ENCODE measurements around the gene TUBB1. TPM values are rescaled to one million over a fixed set of nuclear protein-coding genes. Genes with fewer than 3 reads are reported as not detected.
A peak's percentile ranks its signal among the peaks of the same experiment; 100 is the strongest.

The TUBB1 gene
- total RNA-seq, 1 experiment from 2014 or later = 0.35 TPM

- no peaks in the 10 kb centered on the region for H3K9me2 ChIP-seq (ENCODE audit: insufficient read depth)
- H3F3A ChIP-seq (ENCODE audit: insufficient read depth, low read depth) = no peaks in the 10 kb centered on the region
- peak within 1 kb of the TSS; percentile 99 for H2AFZ ChIP-seq
- TSS peak; percentile 96 for BruUV-seq (replicated peaks)
- peaks cover 4% of the 10 kb centered on the region; the same call in 1 of the 2 replicates for H3K36me3 ChIP-seq (ENCODE audit: low read depth)
- H4K20me1 ChIP-seq (ENCODE audit: insufficient read depth) = peaks cover 22% of the 10 kb centered on the region
- intact Hi-C loops (cut with micrococcal nuclease; ENCODE audit: unreplicated experiment) = loop anchor here (1.0 to 5.0 kb wide), 2 partner anchors 51 to 90 kb away; partner anchors contain the start of gene ATP5F1E
- peak within 1 kb of the TSS; percentile 27; the same call in 1 of the 2 replicates for H3K27ac ChIP-seq
- H3K79me2 ChIP-seq (ENCODE audit: low read depth) = peaks cover 46% of the 10 kb centered on the region
- peak within 1 kb of the TSS; percentile 89 for H3K4me2 ChIP-seq
- no peaks in the 10 kb centered on the region for H3K9me3 ChIP-seq (ENCODE audit: insufficient read depth, low read depth)
- peaks cover 13% of the 10 kb centered on the region for H3K4me1 ChIP-seq (replicated peaks; ENCODE audit: insufficient read depth)
- TF ChIP-seq CTCF (conservative IDR thresholded peaks at IDR 0.05) (no peak), EZH2 (IDR thresholded peaks at IDR 0.05; ENCODE audit: low read depth) (no peak)
- ChIA-PET POLR2A (ENCODE audit: unreplicated experiment) (interaction anchor here (0.5 to 0.7 kb wide), 2 partner anchors 15 to 585 kb away, joined by 3 to 4 read pairs; no protein-coding TSS in a partner anchor), CTCF (interaction anchor here (0.6 to 0.7 kb wide), 2 partner anchors 216 to 876 kb away, joined by 3 to 9 read pairs; no protein-coding TSS in a partner anchor)
- DNase-seq = peak; percentile 66 to 93
- H3K4me3 ChIP-seq = peak within 1 kb of the TSS; percentile 100
- no peaks in the 10 kb centered on the region for H3K27me3 ChIP-seq (ENCODE audit: insufficient read depth, low read depth)
Measured at GRCh38 chr20:58980711-58981627, 38.3 kb upstream of the TUBB1 start, which contains the start of gene NELFCD. NELFCD (plus strand) TSS chr20:58981256; CDS start chr20:58981310, 54 bp downstream.

- ChIA-PET POLR2A (ENCODE audit: unreplicated experiment) (no interaction called here), CTCF (interaction anchor here (0.7 kb wide), 1 partner anchor 875 kb away, joined by 9 read pairs; no protein-coding TSS in a partner anchor)
- H3K36me3 ChIP-seq (ENCODE audit: low read depth) = peaks cover 5% of the 10 kb centered on the region; the same call in 1 of the 2 replicates
- no peaks in the 10 kb centered on the region for H3K9me2 ChIP-seq (ENCODE audit: insufficient read depth)
- H4K20me1 ChIP-seq (ENCODE audit: insufficient read depth) = peaks cover 22% of the 10 kb centered on the region
- TF ChIP-seq EZH2 (IDR thresholded peaks at IDR 0.05; ENCODE audit: low read depth) = no peak
- no peak for TF ChIP-seq CTCF (conservative IDR thresholded peaks at IDR 0.05)
- no peak for DNase-seq
- TSS peak; percentile 54 for BruUV-seq (replicated peaks)
- no peaks in the 10 kb centered on the region for H3F3A ChIP-seq (ENCODE audit: insufficient read depth, low read depth)
- H3K4me3 ChIP-seq = peak overlapping the region; percentile 100
- peak overlapping the region; percentile 82 for H3K4me2 ChIP-seq
- H3K4me1 ChIP-seq (replicated peaks; ENCODE audit: insufficient read depth) = peaks cover 13% of the 10 kb centered on the region
- H3K79me2 ChIP-seq (ENCODE audit: low read depth) = peaks cover 46% of the 10 kb centered on the region
- intact Hi-C loops (cut with micrococcal nuclease; ENCODE audit: unreplicated experiment) = loop anchor here (1.0 to 5.0 kb wide), 2 partner anchors 51 to 90 kb away; partner anchors contain the start of gene ATP5F1E
- H3K9me3 ChIP-seq (ENCODE audit: insufficient read depth, low read depth) = no peaks in the 10 kb centered on the region
- peak overlapping the region; percentile 24; the same call in 1 of the 2 replicates for H3K27ac ChIP-seq
- no peaks in the 10 kb centered on the region for H3K27me3 ChIP-seq (ENCODE audit: insufficient read depth, low read depth)
- peak overlapping the region; percentile 80 for H2AFZ ChIP-seq
Measured at GRCh38 chr20:58981628-58982364, 37.4 kb upstream of the TUBB1 start.
